Keratinocyte (primary cell): ENCODE results near the gene ZSCAN32. TPM values are rescaled to one million over a fixed set of nuclear protein-coding genes. Genes with fewer than 3 reads are reported as not detected.

Source experiments
- DNase-seq: peaks from one replicate; pipeline ENCODE4 v3.0.0-alpha.2; 2011; ENCODE audit warnings: low read depth, missing footprints, low spot score
- FAIRE-seq: peaks from 2 replicates; lab custom pipeline; 2011; peaks lifted over from hg19 to GRCh38; lab: Jason Lieb, UNC
- H2AFZ ChIP-seq: 2 replicates; pipeline ENCODE4 v1.6.0; 2012; ENCODE audit warnings: low read length, control low read depth, inconsistent platforms; ENCODE audit not compliant: control insufficient read depth
- H3K27ac ChIP-seq: 2 replicates; pipeline ENCODE4 v1.5.1; 2011; ENCODE audit warnings: low read length; ENCODE audit not compliant: control insufficient read depth, insufficient read depth
- H3K27me3 ChIP-seq: 3 replicates; pipeline ENCODE4 v1.6.0; 2011; ENCODE audit warnings: low read length; ENCODE audit not compliant: control insufficient read depth, insufficient read depth; ENCODE audit errors: extremely low read depth
- H3K36me3 ChIP-seq, 2 experiments: 2 replicates in 1 of 2; 3 replicates in 1 of 2; pipeline ENCODE4 v1.5.1; 2011; ENCODE audit warnings: low read length in 2 of 2, mild to moderate bottlenecking in 1 of 2; ENCODE audit not compliant: control insufficient read depth in 2 of 2, insufficient read depth in 2 of 2; ENCODE audit errors: extremely low read depth in 1 of 2
- H3K4me1 ChIP-seq: 3 replicates; pipeline ENCODE4 v1.5.1; 2011; ENCODE audit warnings: low read length; ENCODE audit not compliant: control insufficient read depth, insufficient read depth; ENCODE audit errors: extremely low read depth
- H3K4me2 ChIP-seq: 3 replicates; pipeline ENCODE4 v1.6.0; 2011; ENCODE audit warnings: low read depth, low read length; ENCODE audit not compliant: control insufficient read depth, insufficient read depth; ENCODE audit errors: extremely low read depth
- H3K4me3 ChIP-seq, 3 experiments: fragments of 200-600 bp in 1 of 3; sonication (generic) in 1 of 3; 2 replicates in 2 of 3; 3 replicates in 1 of 3; pipeline ENCODE4 v1.5.1; 2011 to 2016; ENCODE audit warnings: low read length in 3 of 3, mild to moderate bottlenecking in 3 of 3, control low read depth in 2 of 3, inconsistent platforms in 1 of 3, low read depth in 1 of 3, mixed read lengths in 1 of 3, mixed run types in 1 of 3, moderate library complexity in 1 of 3; ENCODE audit not compliant: control insufficient read depth in 2 of 3, insufficient read depth in 2 of 3; ENCODE audit errors: extremely low read depth in 1 of 3
- H3K79me2 ChIP-seq: 2 replicates; pipeline ENCODE4 v1.6.0; 2012; ENCODE audit warnings: low read length; ENCODE audit not compliant: control insufficient read depth, insufficient read depth
- H3K9ac ChIP-seq: 3 replicates; pipeline ENCODE4 v1.6.0; 2011; ENCODE audit warnings: low read length; ENCODE audit not compliant: control insufficient read depth, insufficient read depth; ENCODE audit errors: extremely low read depth
- H3K9me1 ChIP-seq: 3 replicates; pipeline ENCODE4 v1.6.0; 2011; ENCODE audit warnings: low read length; ENCODE audit not compliant: control insufficient read depth, insufficient read depth; ENCODE audit errors: extremely low read depth
- H3K9me3 ChIP-seq: 2 replicates; pipeline ENCODE4 v1.5.1; 2012; ENCODE audit warnings: low read depth, low read length; ENCODE audit not compliant: control insufficient read depth
- H4K20me1 ChIP-seq: 3 replicates; pipeline ENCODE4 v1.6.0; 2011; ENCODE audit warnings: low read length; ENCODE audit not compliant: control insufficient read depth, insufficient read depth; ENCODE audit errors: extremely low read depth
- EZH2 ChIP-seq: IDR thresholded peaks from one replicate; pipeline ENCODE4 v1.6.1; 2012; ENCODE audit warnings: inconsistent platforms, mild to moderate bottlenecking, low read length, moderate library complexity
- dilution Hi-C: fragments of 300-500 bp; cut with MboI; formaldehyde crosslinking; loops from one replicate; pipeline ENCODE4 v1.7.0; 2020; ENCODE audit warnings: low sequenced_read_pairs; ENCODE audit not compliant: extremely low pct_ligation_motif_present
- polyA plus RNA-seq, 5 experiments: library from polyadenylated mRNA; depleted of rRNA in 3 of 5; stranded (reverse) in 3 of 5; stranded (forward) in 1 of 5; unstranded in 1 of 5; fragments of >200 nt; gene quantifications; 1 replicate in 1 of 5; 2 replicates in 3 of 5; 3 replicates in 1 of 5; pipeline versions ENCODE4 v1.2.1 to v1.2.3, GENCODE V29; 2011 to 2012; ENCODE audit warnings: missing spikeins in 2 of 5, low read depth in 1 of 5, low replicate concordance in 1 of 5
- TF ChIP-seq, protein P1 (sequence below), 3 experiments: IDR thresholded peaks in 1 of 3; conservative IDR thresholded peaks in 1 of 3; optimal IDR thresholded peaks in 1 of 3; 2 replicates in 2 of 3; 3 replicates in 1 of 3; pipeline versions ENCODE3 to v1.5.1; 2011; ENCODE audit warnings: low read length in 3 of 3, mild to moderate bottlenecking in 3 of 3, moderate library complexity in 2 of 3, control low read depth in 1 of 3, inconsistent platforms in 1 of 3; ENCODE audit not compliant: insufficient read depth in 2 of 3; ENCODE audit errors: extremely low read depth in 1 of 3

Gene ZSCAN32
- polyA plus RNA-seq, 1 donor (not counting 4 experiments of a cell fraction or from before 2014, with no cell fraction given), result 17.2 TPM

- no peak overlapping the region for H3K4me3 ChIP-seq
- no peaks in the 10 kb centered on the region for H3K79me2 ChIP-seq
- H2AFZ ChIP-seq, result no peak overlapping the region
Measured at GRCh38 chr16:3413730-3414379, 13.1 kb upstream of the ZSCAN32 start.

GRCh38 chr16:3408561-3409197, 7.9 kb upstream of the ZSCAN32 start:
- TF ChIP-seq, protein P1, sequence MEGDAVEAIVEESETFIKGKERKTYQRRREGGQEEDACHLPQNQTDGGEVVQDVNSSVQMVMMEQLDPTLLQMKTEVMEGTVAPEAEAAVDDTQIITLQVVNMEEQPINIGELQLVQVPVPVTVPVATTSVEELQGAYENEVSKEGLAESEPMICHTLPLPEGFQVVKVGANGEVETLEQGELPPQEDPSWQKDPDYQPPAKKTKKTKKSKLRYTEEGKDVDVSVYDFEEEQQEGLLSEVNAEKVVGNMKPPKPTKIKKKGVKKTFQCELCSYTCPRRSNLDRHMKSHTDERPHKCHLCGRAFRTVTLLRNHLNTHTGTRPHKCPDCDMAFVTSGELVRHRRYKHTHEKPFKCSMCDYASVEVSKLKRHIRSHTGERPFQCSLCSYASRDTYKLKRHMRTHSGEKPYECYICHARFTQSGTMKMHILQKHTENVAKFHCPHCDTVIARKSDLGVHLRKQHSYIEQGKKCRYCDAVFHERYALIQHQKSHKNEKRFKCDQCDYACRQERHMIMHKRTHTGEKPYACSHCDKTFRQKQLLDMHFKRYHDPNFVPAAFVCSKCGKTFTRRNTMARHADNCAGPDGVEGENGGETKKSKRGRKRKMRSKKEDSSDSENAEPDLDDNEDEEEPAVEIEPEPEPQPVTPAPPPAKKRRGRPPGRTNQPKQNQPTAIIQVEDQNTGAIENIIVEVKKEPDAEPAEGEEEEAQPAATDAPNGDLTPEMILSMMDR (optimal IDR thresholded peaks at IDR 0.05 in 1 of 3, IDR thresholded peaks at IDR 0.05 in 1 of 3, conservative IDR thresholded peaks at IDR 0.05 in 1 of 3; ENCODE audit: extremely low read depth in 1 of 3, insufficient read depth in 2 of 3, low read length in 3 of 3), result no peak
- no peak for TF ChIP-seq EZH2
- Histone ChIP-seq H3K9me3 (peaks cover 33% of the 10 kb centered on the region), H3K9ac (no peak overlapping the region), H3K4me1 (no peaks in the 10 kb centered on the region), H3K27ac (no peak overlapping the region), H3K36me3 (peaks cover 9 to 20% of the 10 kb centered on the region in 2 experiments), H3K79me2 (peaks cover 5% of the 10 kb centered on the region), H3K4me2 (no peak overlapping the region), H4K20me1 (no peaks in the 10 kb centered on the region), H3K4me3 (no peak overlapping the region), H3K27me3 (no peaks in the 10 kb centered on the region), H2AFZ (no peak overlapping the region), H3K9me1 (no peaks in the 10 kb centered on the region)
- FAIRE-seq (no peak), DNase-seq (no peak)
- dilution Hi-C loops, result no loop called here

More at GRCh38 chr16:3413730-3414379, 13.1 kb upstream of the ZSCAN32 start:
- TF ChIP-seq, protein P1 (optimal IDR thresholded peaks at IDR 0.05 in 1 of 3, IDR thresholded peaks at IDR 0.05 in 1 of 3, conservative IDR thresholded peaks at IDR 0.05 in 1 of 3; ENCODE audit: extremely low read depth in 1 of 3, insufficient read depth in 2 of 3, low read length in 3 of 3), result no peak
- TF ChIP-seq EZH2, result no peak
- dilution Hi-C loops, result no loop called here
- H3K4me2 ChIP-seq, result no peak overlapping the region
- peaks cover 10% of the 10 kb centered on the region for H3K9me3 ChIP-seq
- no peak overlapping the region for H3K9ac ChIP-seq
- no peaks in the 10 kb centered on the region for H4K20me1 ChIP-seq
- no peak overlapping the region for H3K27ac ChIP-seq
- no peak for DNase-seq
- peaks cover 0 to 3% of the 10 kb centered on the region in 2 experiments for H3K36me3 ChIP-seq
- no peaks in the 10 kb centered on the region for H3K4me1 ChIP-seq
- H3K27me3 ChIP-seq, result no peaks in the 10 kb centered on the region
- no peaks in the 10 kb centered on the region for H3K9me1 ChIP-seq
- no peak for FAIRE-seq
